Fibroblast of gingiva (primary cell): ENCODE results near the gene RAI14.

ENCODE experiments used
- DNase-seq: peaks from one replicate; pipeline ENCODE4 v3.0.0-alpha.2; 2011; ENCODE audit warnings: low read depth

RAI14 gene

DNA sequence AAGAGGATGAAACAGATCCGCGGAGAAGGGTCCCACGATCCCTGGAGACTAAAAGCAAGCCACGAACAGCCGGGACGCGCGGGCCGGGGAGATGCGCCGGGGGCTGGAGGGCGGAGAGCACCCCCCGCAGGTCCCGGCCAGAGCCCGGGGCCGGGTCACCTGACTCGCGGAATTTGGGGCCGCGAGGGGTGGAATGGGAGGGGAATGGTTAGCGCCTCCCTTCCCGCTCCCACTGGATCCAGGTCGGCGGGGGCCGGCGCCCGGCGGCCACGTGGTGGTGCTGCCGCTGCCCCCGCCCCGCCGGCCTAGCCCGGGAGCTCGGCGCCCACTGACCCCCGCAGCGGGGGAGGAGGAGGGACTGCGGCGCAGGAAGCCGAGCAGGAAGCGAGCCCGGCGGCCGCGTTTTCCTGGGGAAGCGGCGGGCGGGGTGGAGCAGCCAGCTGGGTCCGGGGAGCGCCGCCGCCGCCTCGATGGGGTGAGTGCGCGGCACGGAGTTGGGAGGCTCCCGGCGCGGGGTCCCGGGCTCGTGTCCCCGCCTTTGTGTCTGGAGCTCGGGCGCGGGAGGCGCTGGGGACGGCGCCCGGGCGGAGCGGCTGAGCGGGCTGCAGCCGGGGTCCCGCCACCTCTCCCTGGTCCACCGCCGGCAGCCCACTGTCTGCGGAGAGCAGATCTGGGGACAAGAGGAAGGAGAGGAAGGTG lies at the start of gene RAI14:
Gene RAI14 (plus strand): TSS at position 328 of the 699 bp plus-strand sequence. CDS start 30,592 bp downstream, outside the sequence.
- DNase-seq = peak; percentile 83

DNA sequence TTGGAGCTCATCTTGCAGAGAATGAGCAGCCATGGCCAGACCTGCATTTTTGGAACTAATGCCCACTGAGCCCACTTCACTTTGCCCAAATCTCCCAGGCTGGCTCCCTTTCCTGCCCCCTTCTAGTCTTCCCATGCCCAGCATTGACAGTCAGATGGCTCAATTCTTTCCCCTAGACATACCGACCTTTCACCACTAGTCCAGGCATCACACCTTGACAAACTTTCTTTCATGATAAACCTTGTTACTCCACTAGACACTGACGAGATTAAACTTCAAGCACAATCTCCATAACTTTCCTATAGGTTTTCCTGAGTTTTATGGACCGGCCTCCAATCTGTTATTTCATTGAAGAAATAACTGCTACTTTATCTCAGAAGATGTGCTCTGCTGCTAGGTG lies 47.8 kb upstream of the RAI14 start:
- no peak for DNase-seq

DNA sequence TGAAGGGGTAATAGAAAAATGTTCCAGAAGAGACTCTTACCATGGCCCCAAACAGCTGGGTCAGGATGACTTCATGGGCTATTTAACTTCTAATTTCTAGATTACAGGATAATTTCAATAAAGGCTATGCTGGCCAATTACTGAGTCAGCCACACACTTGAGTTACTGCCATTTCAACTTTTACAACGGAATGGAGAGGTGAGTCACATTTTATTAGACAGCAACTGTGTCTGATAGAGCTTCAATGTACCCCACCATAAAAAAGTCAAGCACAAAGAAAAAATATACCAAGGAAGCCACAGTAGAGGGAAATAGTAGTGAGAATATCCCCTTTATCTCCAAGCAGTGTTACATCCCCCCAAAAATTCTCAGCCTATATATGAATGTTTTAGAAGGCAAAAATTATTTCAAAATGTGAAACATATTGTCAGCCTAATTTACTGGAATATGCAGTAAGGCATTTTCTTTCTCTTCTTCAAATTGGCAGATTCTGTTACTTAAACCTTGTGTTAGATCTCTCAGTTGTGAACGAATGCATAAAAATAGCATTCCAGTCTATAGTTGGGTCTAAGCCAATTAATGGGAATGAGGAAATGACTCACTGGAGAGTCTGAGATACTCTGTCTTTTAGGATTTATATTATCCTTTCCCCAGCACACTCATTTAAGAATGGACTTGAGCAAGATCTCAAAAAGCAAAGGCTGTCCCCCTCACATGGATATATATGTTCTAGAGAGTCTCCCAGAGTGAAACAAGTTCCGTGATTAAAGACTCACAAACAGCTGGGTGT lies 47.1 kb upstream of the RAI14 start:
- peak; percentile 86 for DNase-seq

DNA sequence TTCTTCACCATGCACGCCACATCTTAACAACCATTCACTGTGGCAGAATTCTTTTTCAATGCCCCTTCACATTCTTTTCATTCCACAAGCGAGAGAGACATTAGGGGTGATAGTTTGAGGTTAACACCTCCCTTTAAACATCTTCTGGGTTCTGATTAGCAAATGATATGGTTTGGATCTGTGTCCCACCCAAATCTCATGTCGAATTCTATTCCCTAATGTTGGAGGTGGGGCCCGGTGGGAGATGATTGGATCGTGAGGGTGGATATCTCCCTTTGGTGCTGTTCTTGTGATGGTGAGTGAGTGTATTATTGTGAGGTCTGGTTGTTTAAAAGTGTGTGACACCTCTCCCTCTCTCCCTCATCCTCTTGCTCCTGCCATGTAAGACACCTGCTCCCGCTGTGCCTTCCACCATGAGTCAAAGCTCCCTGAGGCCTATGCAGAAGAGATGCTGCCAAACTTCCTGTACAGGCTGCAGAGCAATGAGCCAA lies 46.1 kb upstream of the RAI14 start:
- DNase-seq = no peak

DNA sequence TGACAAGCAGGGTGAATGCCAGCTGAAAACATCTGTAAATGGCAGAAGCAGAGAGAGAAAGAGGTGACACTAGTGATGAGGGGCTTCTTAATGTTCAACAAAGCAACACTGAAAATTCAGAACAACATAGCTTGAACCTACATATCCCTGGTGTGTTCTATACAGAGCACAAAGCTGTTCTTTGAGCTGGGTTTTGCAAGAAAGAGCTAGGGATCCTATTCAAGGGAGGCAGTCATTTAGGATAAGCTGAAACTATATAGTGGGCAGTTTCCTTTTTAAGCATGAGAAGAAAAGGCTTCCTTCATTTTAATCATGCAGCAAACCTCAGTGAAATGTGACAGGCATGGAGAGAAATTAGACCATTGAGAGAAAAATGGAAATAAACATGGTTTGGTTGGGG lies 45.6 kb upstream of the RAI14 start:
- no peak for DNase-seq

DNA sequence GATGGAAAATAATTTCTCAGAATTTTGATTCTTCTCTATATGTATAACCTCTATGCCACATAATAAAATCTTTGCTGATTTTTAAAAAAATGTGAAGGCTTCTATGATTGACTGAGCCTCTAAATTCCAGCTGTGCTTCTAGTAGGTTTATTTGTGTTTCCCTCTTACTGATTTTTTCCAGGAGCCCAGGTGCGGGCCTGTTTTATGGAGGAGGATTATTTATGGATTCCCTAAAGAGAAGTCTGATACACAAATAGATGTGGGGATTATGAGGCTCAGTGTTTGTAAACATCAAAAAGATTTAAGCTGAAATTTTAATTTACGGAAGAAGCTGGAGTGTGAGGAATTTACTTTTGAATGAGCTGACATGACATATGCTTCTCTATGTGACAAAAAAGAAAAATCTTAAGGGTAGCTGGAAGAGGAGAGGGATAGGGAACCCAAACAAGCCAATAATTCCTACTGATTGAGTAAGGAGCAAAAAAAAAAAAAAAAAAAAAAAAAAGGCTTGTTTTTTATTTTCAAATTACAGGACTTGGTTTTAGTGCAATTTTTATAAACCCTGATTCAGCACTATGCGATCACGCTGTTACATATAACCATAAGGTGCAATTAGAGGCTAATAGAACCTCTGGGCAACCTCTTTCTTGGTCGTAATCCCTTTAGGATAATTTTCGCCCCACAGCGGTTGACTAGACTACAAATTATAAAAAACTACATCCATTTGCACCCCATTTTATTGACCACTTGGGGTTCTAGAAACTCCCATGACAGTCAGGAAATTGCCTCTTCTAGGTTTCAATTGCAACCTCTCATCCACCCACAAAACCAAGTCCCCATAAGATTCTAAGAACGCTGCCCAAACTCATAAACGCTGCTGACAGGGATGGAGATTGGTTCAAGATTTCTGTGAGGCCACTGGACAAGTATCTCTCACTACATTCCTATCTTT lies 44.4 kb upstream of the RAI14 start:
- DNase-seq = no peak

DNA sequence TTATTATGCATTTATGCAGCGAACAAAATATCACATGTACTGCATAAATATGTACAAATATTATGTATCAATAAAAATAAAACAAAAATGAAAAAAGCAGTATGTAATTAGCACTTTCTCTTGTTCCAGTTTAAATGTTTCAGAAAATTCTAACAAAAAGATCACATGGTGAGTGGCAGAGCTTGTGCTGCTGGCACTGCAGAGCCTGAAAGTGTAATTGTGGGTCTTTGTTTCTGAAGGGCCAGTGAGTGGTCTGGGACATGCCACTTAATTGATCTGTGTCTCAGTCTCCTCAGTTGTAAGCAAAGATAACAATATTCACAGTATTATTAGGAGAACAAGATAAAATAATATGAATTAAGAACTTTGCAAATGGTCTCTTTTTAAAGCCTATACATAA lies 39.5 kb upstream of the RAI14 start:
- no peak for DNase-seq

DNA sequence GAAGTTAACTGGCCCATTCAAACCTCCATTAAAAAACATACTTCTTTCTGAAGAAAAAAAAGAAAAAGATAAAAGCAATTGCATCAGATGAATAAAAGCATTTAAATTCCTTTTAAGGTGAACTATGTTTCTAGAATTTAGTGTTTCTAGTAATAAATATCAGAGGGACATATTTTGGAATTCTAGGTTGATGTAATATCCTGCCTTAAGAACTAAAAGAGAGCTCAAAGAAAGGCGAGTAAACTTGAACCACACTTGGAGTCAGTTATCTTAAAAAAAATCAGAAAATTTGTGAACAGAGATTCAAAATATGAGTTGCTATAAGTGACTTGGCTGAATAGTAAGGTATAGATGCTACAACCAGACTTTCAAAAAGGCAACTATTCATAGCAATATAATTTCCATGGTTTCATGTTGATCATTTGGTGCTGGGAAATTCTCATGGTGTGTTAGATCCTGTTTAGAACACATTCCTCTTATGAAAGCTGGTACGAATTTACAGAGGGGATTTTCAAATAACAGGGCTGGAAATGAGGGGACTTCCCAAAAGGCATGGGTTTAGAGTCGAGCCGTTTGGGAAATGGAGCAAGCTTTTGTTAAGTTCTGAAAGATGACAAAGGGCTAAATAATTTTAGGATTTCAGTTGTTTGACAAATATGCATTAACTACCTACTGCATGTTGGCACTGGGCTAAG lies 37.6 kb upstream of the RAI14 start:
- no peak for DNase-seq

DNA sequence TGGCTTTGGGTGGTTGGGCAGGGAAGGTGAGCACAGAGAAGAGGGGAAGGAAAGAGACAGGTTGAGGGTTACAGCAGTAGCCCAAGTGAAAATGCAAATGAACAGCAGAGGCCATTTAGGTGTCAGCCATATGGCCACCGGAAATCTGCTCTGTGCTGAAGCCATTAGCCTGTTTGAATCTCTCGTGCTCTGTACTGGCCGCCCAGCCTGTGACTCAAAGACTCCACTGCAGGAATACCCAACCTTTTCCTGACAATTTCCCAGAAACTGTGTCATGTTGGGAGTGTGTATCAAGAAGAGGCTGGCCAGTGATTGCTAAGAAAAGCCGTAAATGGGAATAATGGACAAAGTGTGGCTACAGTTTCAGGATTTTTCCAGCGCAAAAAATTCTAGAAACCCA lies 35.9 kb upstream of the RAI14 start:
- no peak for DNase-seq

DNA sequence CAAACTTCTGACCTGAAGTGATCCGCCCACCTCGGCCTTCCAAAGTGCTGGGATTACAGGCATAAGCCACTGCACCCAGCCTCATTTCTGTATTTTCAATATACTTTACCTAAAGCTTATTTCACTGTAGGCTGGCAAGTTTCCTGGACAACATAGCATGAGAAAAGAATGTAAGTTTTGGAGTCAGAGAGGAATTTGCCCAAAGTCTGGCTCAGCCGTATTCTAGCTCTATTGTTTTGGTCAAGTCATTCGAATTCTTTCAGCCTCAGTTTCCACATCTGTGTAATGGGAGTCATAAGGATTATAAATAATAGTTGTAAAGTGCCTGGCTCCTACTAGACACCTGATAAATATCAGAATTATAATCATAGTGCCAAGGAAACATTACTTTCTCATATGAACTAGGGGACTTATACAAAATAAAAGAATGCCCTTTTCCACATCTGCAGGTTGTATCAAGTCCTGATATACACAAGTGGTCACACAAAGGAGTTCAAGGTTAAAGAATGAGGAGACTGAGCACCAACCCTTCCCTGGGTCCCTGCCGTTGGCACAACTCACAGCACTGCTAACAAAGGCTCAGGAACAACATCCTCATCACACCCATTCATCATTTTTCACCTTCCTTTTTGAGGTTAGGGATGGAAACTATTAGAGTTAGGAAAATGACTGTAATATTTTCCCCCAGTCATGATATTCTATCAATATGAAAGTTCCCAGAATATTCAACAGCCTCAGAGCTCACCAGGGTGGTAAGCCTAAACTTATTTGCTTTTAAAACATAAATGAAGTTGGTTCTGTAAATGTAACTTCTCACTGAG lies 34.6 kb upstream of the RAI14 start:
- peak; percentile 44 for DNase-seq

DNA sequence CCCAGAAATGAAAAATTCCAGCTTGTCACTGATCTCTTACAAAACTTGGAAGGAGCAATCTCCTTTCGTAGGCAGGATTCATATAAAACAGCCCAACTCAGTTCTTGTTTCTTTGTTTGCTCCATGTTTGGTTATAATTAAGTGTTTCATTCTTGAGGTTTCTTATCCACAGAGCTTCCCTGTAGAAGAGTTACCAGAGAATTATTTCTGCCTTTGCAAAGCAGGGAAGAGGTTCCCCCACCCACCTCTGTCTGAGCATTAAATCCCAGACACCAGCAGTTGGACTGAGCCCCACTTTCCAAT lies 34.1 kb upstream of the RAI14 start:
- DNase-seq = peak; percentile 84

DNA sequence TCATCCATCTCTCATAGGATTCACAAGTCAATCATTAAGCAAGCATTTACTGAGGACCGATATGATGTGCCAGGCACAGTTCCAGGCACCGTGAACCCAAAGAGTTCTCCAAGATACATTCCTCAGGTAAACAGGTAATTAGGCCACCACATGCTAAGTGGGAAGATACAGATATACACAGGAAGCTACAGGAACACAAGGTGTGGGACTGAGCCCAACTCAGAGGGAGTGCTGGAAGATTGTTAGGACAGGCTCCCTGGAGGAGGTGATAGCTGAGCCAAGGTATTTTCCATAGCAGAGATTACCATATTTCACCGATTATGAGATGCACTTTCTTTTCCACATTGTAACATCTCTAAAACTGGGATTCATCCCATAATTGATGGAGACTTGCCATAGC lies 31.4 kb upstream of the RAI14 start:
- no peak for DNase-seq

DNA sequence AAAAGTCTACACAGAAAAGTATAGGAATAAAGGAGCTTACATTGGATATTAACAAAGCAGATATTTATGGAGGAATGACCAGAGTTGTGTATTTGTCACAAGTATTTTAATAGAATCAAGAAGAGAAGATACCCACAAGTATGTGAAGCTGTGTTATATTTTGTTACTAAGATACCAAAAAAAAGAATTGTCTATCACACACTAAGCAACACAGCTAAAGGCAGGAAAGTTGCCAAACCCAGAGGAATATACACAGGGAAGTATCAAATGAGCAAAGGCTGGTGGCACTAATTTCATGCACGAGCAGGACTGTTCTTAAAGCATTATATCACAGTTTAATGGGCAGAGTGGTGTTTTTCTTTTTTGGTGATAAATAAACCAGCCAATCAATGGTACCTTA lies 30.9 kb upstream of the RAI14 start:
- peak; percentile 39 for DNase-seq

DNA sequence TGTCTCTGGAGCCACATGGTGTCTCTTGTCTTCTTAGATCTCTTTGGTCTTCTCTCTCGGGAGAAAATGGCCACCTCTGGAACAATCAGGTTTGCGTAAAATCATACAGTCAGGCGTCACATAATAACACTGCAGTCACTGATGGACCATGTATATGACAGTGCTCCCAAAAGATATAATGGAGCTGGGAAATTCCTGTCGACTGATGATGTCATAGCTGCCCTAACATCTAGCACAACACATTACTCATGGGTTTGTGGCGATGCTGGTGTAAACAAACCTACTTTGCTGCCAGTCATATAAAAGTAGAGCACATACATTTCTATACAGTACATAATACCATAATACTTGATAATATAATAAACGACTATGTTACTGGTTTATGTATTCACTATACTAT lies 30.1 kb upstream of the RAI14 start:
- DNase-seq = peak; percentile 56

DNA sequence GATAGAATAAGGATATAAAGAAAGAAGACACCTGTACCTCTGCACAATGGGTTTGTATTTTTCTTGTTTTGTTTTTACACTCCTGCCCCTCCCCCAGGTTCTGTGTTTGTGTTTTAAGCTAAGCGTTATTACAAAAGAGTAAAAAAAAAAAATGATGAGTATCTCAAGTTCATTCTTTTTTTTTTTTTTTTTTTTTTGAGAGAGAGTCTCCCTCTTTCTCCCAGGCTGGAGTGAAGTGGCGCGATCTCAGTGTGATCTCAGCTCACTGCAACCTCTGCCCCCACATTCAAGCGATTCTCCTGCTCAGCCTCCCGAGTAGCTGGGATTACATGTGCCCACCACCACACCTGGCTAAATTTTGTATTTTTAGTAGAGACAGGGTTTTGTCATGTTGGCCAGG lies 29.4 kb upstream of the RAI14 start:
- DNase-seq = no peak

DNA sequence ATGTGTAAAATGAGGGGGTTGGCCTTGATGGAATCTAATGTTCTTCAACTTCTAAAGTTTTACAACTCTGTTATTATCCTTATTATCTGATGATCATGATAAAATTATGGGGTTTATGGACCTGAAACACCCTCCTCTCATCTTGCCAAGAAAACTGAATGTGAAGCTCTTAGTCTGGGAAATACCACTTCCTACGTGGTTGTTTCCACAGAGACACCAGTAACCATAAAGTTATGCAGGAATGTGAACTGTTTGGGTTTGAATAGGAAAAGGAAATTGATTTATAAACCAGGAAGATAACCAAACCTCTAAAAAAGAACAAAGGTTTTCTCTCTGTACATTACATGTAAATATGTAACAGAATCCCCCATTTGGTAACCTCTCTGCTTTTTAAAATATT lies 28.3 kb upstream of the RAI14 start:
- peak; percentile 61 for DNase-seq

DNA sequence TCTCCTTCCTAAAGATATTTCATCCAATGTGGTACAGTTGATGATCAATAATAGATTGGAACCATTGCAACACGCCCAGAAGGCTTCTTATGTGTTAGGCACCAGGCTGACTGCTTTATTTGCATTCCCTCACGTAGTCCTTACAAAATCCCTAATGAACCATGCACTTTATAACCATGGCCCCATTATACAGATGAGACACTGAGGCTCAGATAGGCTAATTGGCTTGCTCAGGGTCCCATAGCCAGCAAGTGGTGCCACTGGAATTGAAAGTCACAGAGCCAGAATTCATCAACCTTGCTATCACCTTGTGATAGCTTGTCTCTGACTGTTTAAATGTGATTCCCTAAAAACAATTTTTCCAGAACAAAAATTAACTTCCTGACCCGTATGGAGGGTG lies 27.8 kb upstream of the RAI14 start:
- DNase-seq = no peak

DNA sequence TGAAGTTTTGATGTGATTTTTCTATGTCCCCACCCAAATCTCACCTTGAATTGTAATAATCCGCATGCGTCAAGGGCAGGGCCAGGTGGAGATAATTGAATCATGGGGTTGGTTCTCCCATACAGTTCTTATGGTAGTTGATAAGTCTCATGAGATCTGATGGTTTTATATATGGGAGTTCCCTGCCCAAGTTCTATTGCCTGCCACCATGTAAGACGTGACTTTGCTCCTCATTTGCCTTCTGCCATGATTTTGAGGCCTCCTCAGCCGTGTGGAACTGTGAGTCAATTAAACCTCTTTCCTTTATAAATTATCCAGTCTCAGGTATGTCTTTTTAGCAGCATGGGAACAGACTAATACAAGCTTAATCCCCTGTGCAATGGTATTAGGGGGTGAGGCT lies 25.5 kb upstream of the RAI14 start:
- no peak for DNase-seq

DNA sequence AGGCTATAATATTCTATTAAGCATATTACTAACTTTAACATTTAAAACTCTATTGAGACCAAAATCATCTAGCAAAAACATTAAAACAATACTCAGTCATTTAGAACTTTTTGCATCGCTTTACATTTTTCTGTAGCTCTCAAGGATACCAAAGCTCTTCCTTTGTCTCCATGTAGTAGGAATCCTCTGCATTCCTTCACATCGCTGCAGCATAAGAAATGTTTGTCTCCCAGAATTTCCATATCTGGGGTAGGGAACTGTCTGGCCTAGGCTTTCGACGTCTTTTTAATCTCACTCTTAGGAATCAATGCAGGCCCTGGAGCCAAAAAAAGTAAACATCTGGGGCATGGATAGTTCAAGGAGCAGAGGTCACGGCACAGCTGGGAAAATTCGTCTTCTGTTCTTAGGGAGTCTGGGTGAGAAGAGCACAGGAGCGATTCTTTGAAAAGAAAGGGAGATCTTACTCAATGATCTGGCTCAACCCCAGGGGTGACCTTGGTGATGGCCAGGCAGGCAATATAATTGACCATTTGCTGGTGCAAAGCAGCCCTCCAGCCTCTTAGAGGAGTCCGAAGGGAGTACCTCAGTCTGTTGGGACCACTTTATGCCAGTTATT lies 23.2 kb upstream of the RAI14 start:
- no peak for DNase-seq

DNA sequence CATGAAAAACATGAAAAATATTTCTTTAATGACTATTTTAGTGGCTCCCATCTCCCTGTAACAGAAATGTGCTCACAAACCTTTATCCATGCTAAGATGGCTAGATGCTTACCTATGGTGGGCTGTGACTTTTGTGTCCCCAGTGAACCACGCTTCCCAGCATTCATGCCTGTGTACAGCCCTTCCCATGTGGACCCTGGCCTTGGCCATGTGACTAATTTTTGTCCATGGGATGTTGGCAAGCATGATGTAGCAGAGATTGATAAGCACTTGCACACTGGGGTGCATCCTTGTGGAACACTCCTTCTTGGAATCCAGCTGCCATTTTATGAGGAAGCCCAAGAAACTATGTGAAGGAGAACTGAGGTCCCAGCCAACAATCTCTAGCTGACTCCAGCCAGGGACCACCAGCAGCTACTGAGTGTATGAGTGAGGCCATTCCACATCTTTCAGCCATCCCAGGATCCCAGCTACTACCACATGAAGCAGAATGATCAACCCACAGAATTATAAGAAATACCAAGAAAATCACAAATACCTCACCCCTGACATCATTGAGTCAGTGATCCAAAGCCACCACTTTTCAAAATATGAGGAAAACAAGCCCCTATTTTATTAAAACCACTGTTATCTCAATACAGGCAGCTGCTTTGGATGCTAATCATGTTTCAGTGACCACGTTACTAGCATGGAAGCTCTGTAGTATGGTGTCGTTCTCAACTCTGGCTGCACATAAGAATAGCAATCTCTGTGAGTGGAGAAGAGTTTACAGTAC lies 16.1 kb upstream of the RAI14 start:
- DNase-seq = no peak
